Loucy (cell line): ENCODE results near the gene CALR.
"Not testable (repeated sequence)": the region's sequence is repeated elsewhere in the genome, so short reads cannot be mapped to it uniquely, and the experiment has no call there.

Experiments used
- H2AFZ ChIP-seq: fragments of 200-600 bp; sonication (generic); 2 replicates; pipeline ENCODE4 v1.6.0; 2016; ENCODE audit warnings: antibody characterized with exemption, mild to moderate bottlenecking, low read length, moderate library complexity
- H3F3A ChIP-seq: fragments of 200-600 bp; 2 replicates; pipeline ENCODE4 v1.6.0; 2016; ENCODE audit warnings: antibody characterized with exemption, low read depth, mild to moderate bottlenecking
- H3K27me3 ChIP-seq: fragments of 200-600 bp; sonication (generic); 2 replicates; pipeline ENCODE4 v1.6.1; 2014; ENCODE audit warnings: low read length, mild to moderate bottlenecking; ENCODE audit not compliant: insufficient read depth, poor library complexity, severe bottlenecking
- H3K36me3 ChIP-seq: fragments of 200-600 bp; sonication (generic); 2 replicates; pipeline ENCODE4 v1.6.1; 2016; ENCODE audit warnings: low read length; ENCODE audit not compliant: insufficient read depth
- H3K4me1 ChIP-seq: fragments of 200-600 bp; sonication (generic); 2 replicates; pipeline ENCODE4 v1.5.1; 2014; ENCODE audit warnings: low read length, mild to moderate bottlenecking; ENCODE audit not compliant: insufficient read depth, poor library complexity, severe bottlenecking
- H3K4me2 ChIP-seq: fragments of 200-600 bp; sonication (generic); 2 replicates; pipeline ENCODE4 v1.6.0; 2014; ENCODE audit warnings: antibody characterized with exemption, low read length, low read depth, mild to moderate bottlenecking; ENCODE audit not compliant: poor library complexity, severe bottlenecking
- H3K4me3 ChIP-seq: fragments of 200-600 bp; sonication (generic); 2 replicates; pipeline ENCODE4 v1.5.1; 2014; ENCODE audit warnings: low read length, mild to moderate bottlenecking, mixed read lengths; ENCODE audit not compliant: poor library complexity, severe bottlenecking
- H3K79me2 ChIP-seq: fragments of 200-600 bp; sonication (generic); 2 replicates; pipeline ENCODE4 v1.6.1; 2014; ENCODE audit warnings: low read length; ENCODE audit not compliant: insufficient read depth
- H3K9ac ChIP-seq: fragments of 200-600 bp; sonication (generic); 2 replicates; pipeline ENCODE4 v1.6.0; 2014; ENCODE audit warnings: mild to moderate bottlenecking, low read depth, low read length, moderate library complexity; ENCODE audit not compliant: poor library complexity, severe bottlenecking
- H3K9me2 ChIP-seq: fragments of 200-600 bp; sonication (generic); replicated peaks from 2 replicates; pipeline ENCODE4 v1.6.1; 2016; ENCODE audit warnings: low read depth, low read length, mixed read lengths
- H3K9me3 ChIP-seq: fragments of 200-600 bp; sonication (generic); 2 replicates; pipeline ENCODE4 v1.6.1; 2014; ENCODE audit warnings: mild to moderate bottlenecking, antibody characterized with exemption, low read length, low read depth; ENCODE audit not compliant: insufficient read depth
- H4K20me1 ChIP-seq: fragments of 200-600 bp; sonication (generic); 2 replicates; pipeline ENCODE4 v1.6.0; 2014; ENCODE audit warnings: antibody characterized with exemption, low read length, mild to moderate bottlenecking; ENCODE audit not compliant: insufficient read depth, poor library complexity, severe bottlenecking
- EZH2phosphoT487 ChIP-seq: fragments of 200-600 bp; IDR thresholded peaks from 2 replicates; pipeline ENCODE4 v1.6.1; 2018; ENCODE audit warnings: antibody characterized with exemption, mild to moderate bottlenecking, moderate library complexity, borderline replicate concordance
- TF ChIP-seq, protein P1 (sequence below): fragments of 200-600 bp; sonication (generic); conservative IDR thresholded peaks from 2 replicates; pipeline ENCODE4 v1.5.1; 2014; ENCODE audit warnings: mild to moderate bottlenecking, antibody characterized with exemption, low read length

The CALR gene

DNA sequence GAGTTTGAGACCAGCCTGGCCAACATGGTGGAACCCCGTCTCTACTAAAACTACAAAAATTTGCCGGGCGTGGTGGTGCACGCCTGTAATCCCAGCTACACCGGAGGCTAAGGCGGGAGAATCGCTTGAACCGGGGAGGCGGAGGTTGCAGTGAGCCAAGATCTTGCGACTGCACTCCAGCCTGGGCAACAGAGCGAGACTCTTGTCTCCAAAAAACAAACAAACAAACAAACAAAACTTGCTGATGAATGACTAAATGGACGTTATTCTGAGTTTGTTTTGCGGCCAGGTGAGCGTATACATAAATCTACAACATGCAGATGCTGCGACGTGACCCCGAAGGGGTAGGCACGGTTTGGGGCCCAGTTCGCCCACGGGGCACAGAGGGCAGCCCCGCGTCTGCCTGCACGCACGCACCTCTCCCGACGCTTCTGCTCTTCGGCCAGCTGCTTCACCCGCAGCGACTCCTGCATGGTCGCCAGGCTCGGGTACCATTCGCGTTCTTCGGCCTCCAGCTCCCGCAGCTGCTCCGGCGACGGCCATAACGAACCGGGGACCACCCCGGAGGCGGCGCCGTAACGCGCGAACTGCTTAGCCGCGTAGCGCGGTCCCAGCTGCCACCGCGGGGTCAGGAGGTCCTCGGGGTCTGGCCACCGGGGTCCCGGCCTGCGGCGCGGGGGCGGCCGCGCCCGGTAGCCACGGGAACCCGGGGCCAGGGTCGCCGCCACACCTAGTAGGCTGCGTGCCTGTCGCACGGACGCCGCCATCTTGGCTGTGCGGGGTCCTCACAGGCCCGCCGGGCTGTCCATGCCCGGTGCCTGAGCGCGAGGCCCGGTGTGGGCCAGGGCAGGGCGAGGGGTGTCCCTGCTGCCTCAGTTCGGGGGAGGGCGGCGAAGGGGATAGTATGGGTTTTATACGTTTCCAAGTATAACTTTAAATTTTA lies 18.3 kb downstream of the CALR start, which contains the start of gene GADD45GIP1:
TSS of gene GADD45GIP1 (minus strand) at position 778 of the 943 bp plus-strand sequence. CDS start at position 767, 11 bp downstream.
- H3K36me3 ChIP-seq: peaks cover 10% of the 10 kb centered on the region; the same call in 1 of the 2 replicates
- H2AFZ ChIP-seq: peak within 1 kb of the TSS; percentile 94
- H3K4me1 ChIP-seq: peaks cover 23% of the 10 kb centered on the region
- H3K79me2 ChIP-seq: peaks cover 56% of the 10 kb centered on the region
- H3K9me3 ChIP-seq: no peaks in the 10 kb centered on the region
- H3K4me2 ChIP-seq: peak within 1 kb of the TSS; percentile 93
- no peaks in the 10 kb centered on the region for H3K27me3 ChIP-seq
- no peaks in the 10 kb centered on the region for H3K9me2 ChIP-seq
- peaks cover 3% of the 10 kb centered on the region; the same call in 1 of the 2 replicates for H3F3A ChIP-seq
- H3K9ac ChIP-seq: peak within 1 kb of the TSS; percentile 87
- H4K20me1 ChIP-seq: peaks cover 16% of the 10 kb centered on the region
- peak within 1 kb of the TSS; percentile 91 for H3K4me3 ChIP-seq
- TF ChIP-seq, protein P1, sequence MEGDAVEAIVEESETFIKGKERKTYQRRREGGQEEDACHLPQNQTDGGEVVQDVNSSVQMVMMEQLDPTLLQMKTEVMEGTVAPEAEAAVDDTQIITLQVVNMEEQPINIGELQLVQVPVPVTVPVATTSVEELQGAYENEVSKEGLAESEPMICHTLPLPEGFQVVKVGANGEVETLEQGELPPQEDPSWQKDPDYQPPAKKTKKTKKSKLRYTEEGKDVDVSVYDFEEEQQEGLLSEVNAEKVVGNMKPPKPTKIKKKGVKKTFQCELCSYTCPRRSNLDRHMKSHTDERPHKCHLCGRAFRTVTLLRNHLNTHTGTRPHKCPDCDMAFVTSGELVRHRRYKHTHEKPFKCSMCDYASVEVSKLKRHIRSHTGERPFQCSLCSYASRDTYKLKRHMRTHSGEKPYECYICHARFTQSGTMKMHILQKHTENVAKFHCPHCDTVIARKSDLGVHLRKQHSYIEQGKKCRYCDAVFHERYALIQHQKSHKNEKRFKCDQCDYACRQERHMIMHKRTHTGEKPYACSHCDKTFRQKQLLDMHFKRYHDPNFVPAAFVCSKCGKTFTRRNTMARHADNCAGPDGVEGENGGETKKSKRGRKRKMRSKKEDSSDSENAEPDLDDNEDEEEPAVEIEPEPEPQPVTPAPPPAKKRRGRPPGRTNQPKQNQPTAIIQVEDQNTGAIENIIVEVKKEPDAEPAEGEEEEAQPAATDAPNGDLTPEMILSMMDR: no peak
- TF ChIP-seq EZH2phosphoT487: no peak

DNA sequence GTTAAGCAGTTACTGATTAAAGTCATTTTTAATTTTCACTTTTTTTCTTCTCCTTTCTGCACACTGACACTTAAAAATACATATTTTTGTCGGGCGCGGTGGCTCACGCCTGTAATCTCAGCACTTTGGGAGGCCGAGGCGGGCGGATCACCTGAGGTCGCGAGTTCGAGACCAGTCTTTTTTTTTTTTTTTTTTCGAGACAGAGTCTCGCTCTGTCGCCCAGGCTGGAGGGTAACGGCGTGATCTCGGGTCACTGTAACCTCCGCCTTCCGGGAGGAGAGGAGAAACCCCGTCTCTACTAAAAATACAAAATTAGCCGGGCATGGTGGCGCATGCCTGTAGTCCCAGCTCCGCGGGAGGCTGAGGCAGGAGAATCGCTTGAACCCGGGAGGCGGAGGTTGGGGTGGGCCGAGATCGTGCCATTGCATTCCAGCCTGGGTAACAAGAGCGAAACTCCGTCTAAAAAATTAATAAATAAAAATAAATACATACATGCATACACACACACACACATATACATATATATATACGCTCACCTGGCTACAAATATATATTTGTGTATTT lies 19.1 kb downstream of the CALR start:
- H3K9me2 ChIP-seq, H3K36me3 ChIP-seq, H3K9me3 ChIP-seq, H3K27me3 ChIP-seq, H3F3A ChIP-seq: not testable (repeated sequence)
- Histone ChIP-seq H4K20me1 (peaks cover 16% of the 10 kb centered on the region), H2AFZ (peak overlapping the region; percentile 94), H3K9ac (peak overlapping the region; percentile 87), H3K4me2 (peak overlapping the region; percentile 93), H3K79me2 (peaks cover 54% of the 10 kb centered on the region), H3K4me3 (peak overlapping the region; percentile 91), H3K4me1 (peaks cover 23% of the 10 kb centered on the region)

DNA sequence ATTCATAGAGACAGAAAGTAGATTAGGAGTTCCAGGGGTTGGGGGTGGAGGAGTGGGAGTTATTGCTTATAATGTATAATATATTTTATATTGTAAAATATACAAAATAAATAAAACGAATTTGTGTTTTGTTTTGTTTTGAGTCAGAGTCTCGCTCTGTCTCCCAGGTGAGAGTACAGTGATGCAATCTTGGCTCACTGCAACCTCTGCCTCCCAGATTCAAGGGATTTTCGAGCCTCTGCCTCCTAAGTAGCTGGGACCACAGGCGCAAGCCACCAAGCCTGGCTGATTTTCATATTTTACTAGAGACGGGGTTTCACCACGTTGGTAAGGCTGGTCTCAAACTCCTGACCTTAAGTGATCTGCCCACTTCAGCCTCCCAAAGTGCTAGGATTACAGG lies 21.1 kb downstream of the CALR start:
- TF ChIP-seq, protein P1: no peak
- TF ChIP-seq EZH2phosphoT487: no peak
- no peak overlapping the region for H3K4me2 ChIP-seq

More for the DNA sequence above, 21.1 kb downstream of the CALR start:
- Histone ChIP-seq H3K4me3 (no peak overlapping the region), H3K79me2 (peaks cover 35% of the 10 kb centered on the region), H3F3A (peaks cover 3% of the 10 kb centered on the region; the same call in 1 of the 2 replicates), H2AFZ (no peak overlapping the region), H3K4me1 (peaks cover 23% of the 10 kb centered on the region), H3K9me2 (no peaks in the 10 kb centered on the region), H3K9ac (no peak overlapping the region), H3K9me3 (no peaks in the 10 kb centered on the region), H3K27me3 (no peaks in the 10 kb centered on the region), H3K36me3 (no peaks in the 10 kb centered on the region), H4K20me1 (peaks cover 10% of the 10 kb centered on the region)
